Activated CD8-positive, alpha-beta memory T cell treated with anti-CD3 and anti-CD28 coated beads, Interleukin-2, amount 50 U/mL, for 48 hours (primary cell): ENCODE measurements around the gene EMILIN2.

Source experiments
- DNase-seq: peaks from one replicate; pipeline ENCODE4 v3.0.0-alpha.2; 2020

Gene EMILIN2

GRCh38 chr18:2917259-2918047 lies 70.6 kb downstream of the EMILIN2 start:
- DNase-seq: peak; percentile 41

DNA sequence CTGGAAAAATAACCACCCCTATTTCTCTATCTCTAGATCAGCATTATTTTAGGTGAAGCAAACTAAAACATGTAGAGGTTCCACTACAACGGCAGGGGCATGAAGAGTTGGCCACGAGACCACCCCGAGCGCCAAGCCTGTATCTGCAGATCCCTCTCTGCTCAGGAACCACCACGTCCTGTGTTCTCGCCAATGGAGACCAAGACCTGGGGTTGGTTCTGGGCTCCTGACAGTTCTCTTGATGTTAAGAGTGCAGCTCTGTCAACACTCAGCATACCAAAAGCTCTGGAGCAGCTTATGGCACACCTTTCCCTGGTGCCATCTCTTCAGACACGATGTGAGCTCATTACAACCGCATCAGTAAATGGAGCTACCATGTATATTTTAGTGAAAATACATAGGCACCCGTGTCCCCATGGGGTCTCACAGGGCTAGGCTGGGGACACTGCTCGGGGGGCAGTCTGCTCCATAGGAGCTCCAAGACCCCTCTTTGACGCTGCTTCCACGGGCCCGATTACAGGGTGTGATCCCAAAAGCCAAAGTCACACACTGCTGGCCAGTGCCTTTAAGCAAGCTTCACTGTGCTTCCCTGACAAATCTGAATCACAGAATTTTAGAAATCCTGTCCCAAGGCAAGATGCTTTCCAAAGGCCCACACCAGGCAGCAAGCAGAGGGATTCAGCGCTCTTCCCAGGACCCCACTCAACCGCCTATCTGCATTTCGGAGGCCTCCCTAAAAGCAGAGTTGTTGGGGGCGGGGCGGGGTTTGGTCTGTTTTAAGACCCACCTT lies 72.2 kb downstream of the EMILIN2 start:
- DNase-seq: peak; percentile 46

GRCh38 chr18:2919600-2919999 lies 72.8 kb downstream of the EMILIN2 start:
- peak; percentile 42 for DNase-seq

DNA sequence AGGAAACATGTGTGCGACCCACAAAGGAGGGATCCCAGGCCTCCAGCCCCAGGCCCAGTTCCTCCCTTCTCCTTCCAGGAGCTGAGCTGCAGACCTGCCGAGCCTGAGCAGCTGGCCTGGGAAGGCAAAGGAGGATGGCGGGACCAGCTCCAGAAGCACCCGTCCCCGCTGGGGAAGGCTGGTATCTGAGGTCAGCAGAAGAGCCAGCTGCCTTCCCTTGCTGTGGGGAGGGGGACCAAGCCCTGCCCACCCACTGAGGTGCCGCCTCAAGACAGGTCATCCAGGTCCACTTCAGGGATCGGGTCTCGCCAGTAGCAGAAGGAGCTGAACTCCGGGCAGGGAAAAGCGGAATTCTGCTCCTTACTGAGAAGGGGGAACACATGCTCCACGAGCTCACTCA lies 73.2 kb downstream of the EMILIN2 start:
- DNase-seq: peak; percentile 48

DNA sequence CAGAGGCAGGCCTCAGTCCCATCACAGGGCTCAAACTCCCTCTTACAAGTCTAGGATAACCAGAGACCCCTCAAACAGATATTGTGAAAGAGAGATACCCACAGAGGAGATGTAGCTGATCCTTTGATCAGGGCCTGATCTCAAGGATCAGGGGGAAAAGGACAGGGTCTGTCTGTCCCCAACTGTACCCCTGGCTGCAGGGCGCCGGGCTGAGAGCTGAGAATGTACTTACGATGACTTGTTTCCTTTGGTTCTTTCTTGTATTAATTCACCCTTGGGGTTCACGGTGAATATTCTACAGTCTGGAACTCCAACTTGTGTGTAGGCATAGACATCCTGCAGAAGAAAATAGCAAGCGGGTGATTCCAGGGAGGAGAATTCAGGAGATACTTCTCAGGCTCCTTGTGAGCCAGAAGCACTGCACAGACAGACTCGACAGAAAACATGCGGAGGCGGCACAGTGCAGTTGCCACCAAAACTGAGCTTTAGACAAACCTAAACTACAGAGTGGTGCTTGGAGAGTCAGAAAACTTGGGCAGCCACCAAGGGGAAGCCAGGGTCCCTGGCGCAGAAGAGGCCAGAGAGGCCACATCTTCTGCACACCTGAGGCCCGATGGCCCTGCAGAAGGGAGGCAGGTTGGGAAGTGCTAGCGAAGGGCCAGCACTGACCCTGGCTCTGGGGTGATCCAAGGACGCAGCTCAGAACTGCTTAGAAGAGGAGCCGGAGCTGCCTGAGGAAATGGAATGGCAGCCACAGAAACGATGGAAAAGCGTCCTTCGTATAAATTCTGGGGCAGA lies 73.9 kb downstream of the EMILIN2 start:
- DNase-seq: peak; percentile 43

- peak; percentile 46 for DNase-seq
Observed at GRCh38 chr18:2921778-2922177, 75.0 kb downstream of the EMILIN2 start.

- DNase-seq: no peak
Observed at GRCh38 chr18:2923464-2923863, 76.7 kb downstream of the EMILIN2 start.

- no peak for DNase-seq
Observed at GRCh38 chr18:2924920-2925319, 78.1 kb downstream of the EMILIN2 start.

DNA sequence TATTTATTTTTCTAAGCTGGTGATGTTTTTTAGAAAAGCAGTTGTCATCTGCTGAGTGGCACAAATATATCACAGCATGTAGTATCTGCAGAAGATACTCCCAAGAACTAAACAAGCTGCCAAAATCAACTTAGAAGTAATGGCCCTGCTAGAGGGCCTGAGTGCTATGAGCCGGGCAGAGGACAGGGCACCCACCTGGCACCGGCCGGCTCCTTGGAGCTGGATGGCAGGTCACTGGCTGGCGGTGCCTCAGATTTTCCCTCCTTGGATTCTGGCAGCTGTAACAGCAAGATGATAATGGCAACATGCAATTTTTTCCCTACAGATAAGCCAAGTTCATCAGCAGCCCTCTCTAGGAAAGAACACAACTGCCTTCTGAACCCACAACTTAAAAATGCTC lies 79.7 kb downstream of the EMILIN2 start:
- DNase-seq: no peak

GRCh38 chr18:2927745-2928144 lies 80.9 kb downstream of the EMILIN2 start:
- DNase-seq: no peak

DNA sequence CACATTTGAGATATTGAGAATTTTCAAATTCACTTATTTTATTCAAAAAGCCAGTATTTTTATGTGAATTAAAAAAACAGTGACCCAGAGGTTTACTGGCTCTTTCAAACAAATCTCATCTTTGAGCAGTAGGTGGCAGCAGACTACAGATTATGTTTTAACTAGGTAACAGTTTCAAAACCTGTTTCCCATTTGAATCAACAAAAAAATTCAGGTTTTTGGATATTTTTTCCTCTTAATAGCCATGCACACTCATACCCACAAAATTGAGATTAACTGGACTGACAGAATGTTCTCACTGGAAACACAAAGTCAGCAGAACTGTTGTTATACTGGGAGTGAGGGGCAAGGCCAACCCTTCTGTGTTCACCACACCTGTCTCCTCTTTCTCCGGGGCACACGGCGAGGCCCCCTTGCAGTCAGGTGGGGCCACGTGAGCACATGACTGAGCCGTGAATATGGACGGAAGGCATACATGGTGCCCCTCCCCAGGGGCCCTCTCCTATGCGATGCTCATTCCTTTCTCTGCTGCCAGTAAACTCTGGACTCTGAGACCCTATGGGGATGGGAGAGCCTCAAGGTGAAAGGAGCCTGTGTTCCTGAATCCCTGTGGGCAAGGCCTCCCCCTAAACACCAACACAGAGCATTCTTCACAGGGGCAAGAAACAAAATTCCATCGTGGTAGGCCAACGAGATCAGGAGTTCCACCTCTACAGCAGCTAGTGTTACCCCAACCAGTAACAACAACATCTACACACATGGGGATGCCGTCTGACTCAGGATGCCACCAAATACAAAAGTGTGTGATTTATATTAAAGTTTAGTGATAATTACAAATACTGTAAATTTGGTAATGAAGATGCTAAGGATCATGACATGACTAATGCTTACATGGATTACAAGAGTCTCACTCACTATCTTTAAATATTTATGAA lies 85.7 kb downstream of the EMILIN2 start:
- DNase-seq: no peak

DNA sequence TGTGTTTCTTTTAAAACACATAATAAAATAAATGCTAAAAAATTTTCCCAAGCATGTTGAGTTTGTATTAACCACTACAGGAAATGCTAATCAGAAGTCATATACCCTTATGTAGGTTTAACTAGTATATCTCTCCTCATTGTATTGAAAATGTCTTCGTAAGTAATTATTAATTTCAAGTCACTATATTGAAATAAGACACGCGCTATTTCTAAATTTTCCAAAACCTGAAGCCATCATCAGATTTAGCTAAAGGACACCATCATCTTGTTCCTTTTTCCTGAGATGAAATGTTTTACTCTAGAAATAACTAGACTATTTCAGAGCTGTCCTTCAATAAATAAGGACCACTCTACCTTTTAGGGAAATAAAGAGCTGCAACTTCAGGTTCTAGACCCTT lies 87.2 kb downstream of the EMILIN2 start:
- no peak for DNase-seq

- DNase-seq: no peak
Observed at GRCh38 chr18:2935438-2936192, 88.8 kb downstream of the EMILIN2 start.

- DNase-seq: no peak
Observed at GRCh38 chr18:2939317-2939716, 92.5 kb downstream of the EMILIN2 start.

DNA sequence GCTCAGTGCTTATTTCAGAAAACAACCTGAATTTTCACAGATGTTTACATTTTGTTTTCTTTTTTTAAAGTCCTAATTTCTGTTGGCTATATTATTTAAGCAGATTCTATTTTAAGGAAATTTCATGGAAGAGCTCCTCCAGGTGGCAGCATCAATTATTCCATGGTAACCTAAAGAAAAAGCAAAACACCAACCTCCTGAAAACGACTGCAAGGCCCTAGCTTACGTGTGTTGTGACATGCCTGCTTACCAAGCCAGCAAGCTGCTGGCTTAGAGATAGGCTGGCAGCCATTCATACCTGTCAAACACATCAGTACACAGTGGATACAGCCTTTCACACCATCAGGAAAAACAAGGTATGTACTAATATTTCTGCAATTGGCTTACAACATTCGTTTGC lies 101.2 kb downstream of the EMILIN2 start:
- DNase-seq: no peak

DNA sequence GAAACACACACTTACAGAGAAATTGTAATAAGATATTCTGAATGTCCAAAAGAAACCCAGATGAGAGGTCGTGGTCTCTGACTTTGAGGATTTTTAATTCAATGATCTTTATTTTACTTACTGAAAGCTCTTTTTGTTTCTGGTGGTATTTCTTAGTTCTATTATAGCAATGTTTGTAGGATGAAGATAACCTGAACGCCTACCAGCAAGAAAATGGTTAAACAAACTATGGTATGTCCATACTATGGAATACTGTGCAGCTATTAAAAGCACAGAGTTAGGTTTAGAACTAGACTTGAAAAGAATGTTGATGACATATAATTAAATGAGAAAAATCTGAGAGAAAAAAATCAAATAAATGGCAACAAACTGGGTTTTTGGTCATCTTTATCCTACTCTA lies 105.8 kb downstream of the EMILIN2 start:
- DNase-seq: no peak

DNA sequence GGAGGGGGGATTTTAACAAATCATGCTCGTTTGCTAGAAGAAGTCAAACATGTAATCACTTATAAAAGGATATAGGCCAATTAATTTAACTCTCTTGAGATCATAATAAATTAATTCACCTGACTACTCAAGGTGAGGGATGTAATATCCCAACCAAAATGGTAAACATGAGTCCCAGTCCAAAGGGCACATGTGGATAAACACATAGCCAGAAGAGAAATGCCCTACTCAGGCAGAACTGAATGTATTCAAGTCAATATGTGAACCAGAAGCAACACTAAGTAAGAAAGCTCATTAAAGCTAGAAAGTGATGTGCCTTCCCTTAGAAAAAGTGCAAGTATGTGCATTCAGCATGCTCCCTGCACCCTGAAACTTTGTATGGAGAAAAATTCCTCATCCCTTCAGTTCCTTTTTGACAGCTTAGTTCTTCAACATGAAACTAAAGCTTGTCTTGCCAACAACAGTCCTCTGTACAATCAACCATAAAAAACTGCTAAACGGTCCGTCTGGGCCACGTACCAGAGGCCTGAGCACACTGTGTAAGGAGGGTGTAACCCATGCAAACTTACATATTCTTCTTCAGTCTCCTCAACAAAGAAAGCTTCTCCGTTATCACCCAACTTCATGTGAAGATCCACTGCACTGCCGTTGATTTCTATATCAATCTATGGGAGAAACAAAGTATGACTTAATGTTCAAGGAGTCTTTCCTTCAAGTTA lies 107.3 kb downstream of the EMILIN2 start:
- DNase-seq: no peak

DNA sequence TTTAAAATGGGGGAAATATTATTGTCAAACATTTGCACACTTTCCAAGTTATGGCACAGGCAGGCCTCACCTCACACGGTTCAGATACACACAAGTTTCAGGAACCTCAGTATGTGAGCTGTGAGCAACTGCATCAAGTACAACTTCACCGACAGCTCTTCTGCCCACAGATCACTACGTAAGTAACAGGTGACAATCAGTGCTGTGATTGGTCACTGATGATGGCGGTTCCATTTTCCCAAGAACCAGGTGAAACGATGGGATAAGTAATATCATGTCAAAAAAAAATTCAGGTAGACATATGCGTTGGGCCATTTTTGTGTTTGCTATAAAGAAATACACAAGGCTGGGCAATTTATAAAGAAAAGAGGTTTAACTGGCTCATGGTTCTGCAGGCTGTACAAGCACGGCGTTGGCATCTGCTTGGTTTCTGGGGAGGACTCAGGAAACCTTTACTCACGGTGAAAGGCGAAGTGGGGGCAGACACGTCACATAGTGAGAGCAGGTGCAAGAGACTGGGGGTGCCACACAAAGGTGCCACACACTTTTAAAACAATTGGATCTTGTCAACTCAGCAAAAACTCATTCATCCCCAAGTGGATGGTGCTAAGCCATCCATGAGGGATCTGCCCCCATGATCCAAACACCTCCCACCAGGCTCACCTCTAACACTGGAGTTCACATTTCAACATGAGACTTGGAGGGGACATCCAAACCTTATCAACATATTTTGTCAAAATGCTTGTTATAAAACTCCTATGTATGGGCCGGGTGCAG lies 108.3 kb downstream of the EMILIN2 start:
- no peak for DNase-seq

- DNase-seq: no peak
Observed at GRCh38 chr18:2956056-2956455, 109.2 kb downstream of the EMILIN2 start.

DNA sequence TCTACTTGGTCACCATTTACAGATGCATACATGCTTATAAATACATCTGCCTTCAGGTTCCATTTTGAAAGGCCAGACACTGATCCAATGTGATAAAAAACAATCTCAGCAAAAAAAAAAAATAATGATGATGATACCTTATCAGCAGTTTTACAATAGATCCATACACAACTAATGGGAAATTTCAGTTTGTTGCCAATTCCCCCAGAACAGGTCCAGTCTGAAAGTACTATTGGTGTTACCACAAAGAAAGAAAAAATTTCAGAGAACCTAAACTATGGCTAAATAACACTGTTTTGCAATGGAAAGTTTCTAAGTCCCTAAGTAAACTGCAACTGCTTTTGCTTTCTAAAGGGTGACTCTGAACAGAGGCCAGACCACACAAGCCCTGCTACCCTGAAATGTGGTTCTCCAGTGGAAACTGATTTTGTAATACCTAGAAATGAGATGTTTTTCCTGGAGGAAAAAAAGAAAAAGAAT lies 112.1 kb downstream of the EMILIN2 start:
- DNase-seq: no peak
